H1 (cell line): ENCODE measurements around the gene THAP4. TPM values are rescaled to one million over a fixed set of nuclear protein-coding genes. Genes with fewer than 3 reads are reported as not detected.

Experiments
- CTCF ChIA-PET: fragments of 300-600 bp; sonication (Branson Sonifier 250); formaldehyde crosslinking; loops from one replicate; lab custom pipeline; 2021; ENCODE audit not compliant: partially characterized antibody; lab: Charles Lee
- POLR2A ChIA-PET: fragments of 300-600 bp; sonication (Branson Sonifier 250); formaldehyde crosslinking; loops from one replicate; lab custom pipeline; 2021; ENCODE audit warnings: inconsistent platforms; ENCODE audit not compliant: partially characterized antibody; lab: Charles Lee
- DNase-seq, 2 experiments: peaks; one replicate each; pipeline versions ENCODE4 v3.0.0 to v3.0.0-alpha.2; 2010 to 2022; ENCODE audit warnings: low spot score in 2 of 2, low read depth in 1 of 2, mixed read lengths in 1 of 2
- FAIRE-seq: peaks from 2 replicates; lab custom pipeline; 2011; peaks lifted over from hg19 to GRCh38; lab: Jason Lieb, UNC
- H2AFZ ChIP-seq: 2 replicates; pipeline ENCODE4 v1.8.1; 2012; ENCODE audit warnings: low read length, inconsistent platforms
- H2AK5ac ChIP-seq: 2 replicates; pipeline ENCODE4 v1.6.1; 2013; ENCODE audit warnings: low read depth, low read length
- H2BK120ac ChIP-seq: replicated peaks from 2 replicates; pipeline ENCODE3; 2013; ENCODE audit warnings: low read depth, low read length, inconsistent platforms
- H2BK12ac ChIP-seq: 2 replicates; pipeline ENCODE4 v1.6.1; 2013; ENCODE audit warnings: low read depth, low read length
- H2BK15ac ChIP-seq: 2 replicates; pipeline ENCODE4 v1.6.1; 2013; ENCODE audit warnings: low read length
- H2BK20ac ChIP-seq: 2 replicates; pipeline ENCODE4 v1.6.1; 2013; ENCODE audit warnings: low read length
- H2BK5ac ChIP-seq: 2 replicates; pipeline ENCODE4 v1.6.1; 2013; ENCODE audit warnings: low read depth, low read length
- H3K14ac ChIP-seq: 2 replicates; pipeline ENCODE4 v1.6.1; 2013; ENCODE audit warnings: inconsistent platforms; ENCODE audit not compliant: insufficient read length
- H3K18ac ChIP-seq: 2 replicates; pipeline ENCODE4 v1.6.1; 2013; ENCODE audit warnings: low read length; ENCODE audit errors: extremely low read depth
- H3K23ac ChIP-seq: 2 replicates; pipeline ENCODE4 v1.6.1; 2013; ENCODE audit warnings: inconsistent platforms; ENCODE audit not compliant: insufficient read length
- H3K23me2 ChIP-seq: 2 replicates; pipeline ENCODE4 v1.6.1; 2013; ENCODE audit warnings: low read depth, low read length
- H3K27ac ChIP-seq: 2 replicates; pipeline ENCODE4 v1.6.1; 2011; ENCODE audit warnings: low read depth, low read length, inconsistent platforms
- H3K27me3 ChIP-seq, 4 experiments: replicated peaks in 1 of 4; 1 replicate in 1 of 4; 2 replicates in 3 of 4; pipeline versions ENCODE4 v1.6.1 to v1.8.1; 2011 to 2013; ENCODE audit warnings: low read length in 3 of 4, mild to moderate bottlenecking in 3 of 4, inconsistent platforms in 2 of 4, mixed read lengths in 2 of 4, moderate library complexity in 1 of 4; ENCODE audit not compliant: control insufficient read depth in 3 of 4, insufficient read depth in 3 of 4; ENCODE audit errors: extremely low read depth in 1 of 4
- H3K36me3 ChIP-seq, 4 experiments: 2 replicates each; pipeline versions ENCODE4 v1.6.1 to v1.8.1; 2011 to 2013; ENCODE audit warnings: mild to moderate bottlenecking in 4 of 4, low read length in 3 of 4, moderate library complexity in 2 of 4, control low read depth in 1 of 4, inconsistent platforms in 1 of 4; ENCODE audit not compliant: insufficient read depth in 4 of 4, control insufficient read depth in 2 of 4
- H3K4ac ChIP-seq: replicated peaks from 2 replicates; pipeline ENCODE3; 2013; ENCODE audit warnings: low read length, low read depth, mixed read lengths, inconsistent platforms; ENCODE audit not compliant: insufficient read length
- H3K4me1 ChIP-seq, 4 experiments: replicated peaks in 1 of 4; 1 replicate in 1 of 4; 2 replicates in 3 of 4; pipeline versions ENCODE4 v1.6.1 to v1.8.1; 2011 to 2013; ENCODE audit warnings: low read length in 3 of 4, inconsistent platforms in 2 of 4, mixed read lengths in 1 of 4; ENCODE audit not compliant: insufficient read depth in 4 of 4, control insufficient read depth in 3 of 4
- H3K4me2 ChIP-seq, 2 experiments: 2 replicates each; pipeline versions ENCODE4 v1.6.1 to v1.8.1; 2011 to 2013; ENCODE audit warnings: low read depth in 2 of 2, low read length in 2 of 2, control low read depth in 1 of 2, inconsistent platforms in 1 of 2, mild to moderate bottlenecking in 1 of 2; ENCODE audit not compliant: insufficient read depth in 1 of 2
- H3K4me3 ChIP-seq, 4 experiments: fragments of 200-600, 300-600 bp in 1 of 4; sonication (generic), shearing (Covaris generic), sonication (Bioruptor Twin) in 1 of 4; 2 replicates each; pipeline versions ENCODE4 v1.5.1 to v1.8.1; 2011 to 2016; ENCODE audit warnings: low read length in 4 of 4, low read depth in 3 of 4, control low read depth in 2 of 4, inconsistent platforms in 2 of 4, mild to moderate bottlenecking in 2 of 4, mixed read lengths in 1 of 4, moderate library complexity in 1 of 4; ENCODE audit not compliant: insufficient read depth in 2 of 4; ENCODE audit errors: extremely low read depth in 1 of 4
- H3K56ac ChIP-seq: replicated peaks from 2 replicates; pipeline ENCODE3; 2013; ENCODE audit warnings: low read depth, mild to moderate bottlenecking, mixed read lengths, low read length, inconsistent platforms; ENCODE audit not compliant: insufficient read length
- H3K79me1 ChIP-seq: 2 replicates; pipeline ENCODE4 v1.6.1; 2013; ENCODE audit warnings: low read depth, low read length, control low read depth
- H3K79me2 ChIP-seq, 2 experiments: 2 replicates each; pipeline versions ENCODE4 v1.6.1 to v1.8.1; 2012 to 2013; ENCODE audit warnings: low read length in 2 of 2, mild to moderate bottlenecking in 2 of 2, inconsistent platforms in 1 of 2; ENCODE audit not compliant: insufficient read depth in 2 of 2, control insufficient read depth in 1 of 2
- H3K9ac ChIP-seq, 4 experiments: replicated peaks in 1 of 4; 1 replicate in 1 of 4; 2 replicates in 3 of 4; pipeline versions ENCODE4 v1.6.1 to v1.8.1; 2011 to 2013; ENCODE audit warnings: low read depth in 3 of 4, low read length in 3 of 4, control low read depth in 2 of 4, mild to moderate bottlenecking in 2 of 4, moderate library complexity in 2 of 4, inconsistent platforms in 1 of 4; ENCODE audit errors: extremely low read depth in 1 of 4
- H3K9me3 ChIP-seq, 2 experiments: 2 replicates each; pipeline versions ENCODE4 v1.6.1 to v1.8.1; 2012 to 2013; ENCODE audit warnings: mild to moderate bottlenecking in 2 of 2, moderate library complexity in 2 of 2, control low read depth in 1 of 2, inconsistent platforms in 1 of 2, low read depth in 1 of 2, low read length in 1 of 2, mixed read lengths in 1 of 2; ENCODE audit not compliant: insufficient read depth in 2 of 2
- H4K20me1 ChIP-seq, 2 experiments: replicated peaks in 1 of 2; 2 replicates each; pipeline versions ENCODE3 to v1.8.1; 2011 to 2013; ENCODE audit warnings: inconsistent platforms in 2 of 2, low read length in 2 of 2, mild to moderate bottlenecking in 1 of 2; ENCODE audit not compliant: insufficient read depth in 2 of 2, control insufficient read depth in 1 of 2
- H4K5ac ChIP-seq: 2 replicates; pipeline ENCODE4 v1.6.1; 2013; ENCODE audit warnings: low read length, low read depth, mixed read lengths, inconsistent platforms; ENCODE audit not compliant: insufficient read length
- H4K8ac ChIP-seq: 2 replicates; pipeline ENCODE4 v1.8.0; 2013; ENCODE audit warnings: mild to moderate bottlenecking, moderate library complexity, low read length, inconsistent platforms; ENCODE audit not compliant: insufficient read depth; ENCODE audit errors: extremely low read depth
- H4K91ac ChIP-seq: replicated peaks from 2 replicates; pipeline ENCODE3; 2013; ENCODE audit warnings: low read length, mixed read lengths, inconsistent platforms; ENCODE audit not compliant: insufficient read length
- CTCF ChIP-seq, 3 experiments: IDR thresholded peaks; 1 replicate in 2 of 3; 2 replicates in 1 of 3; pipeline versions ENCODE4 v1.5.1 to v1.6.1; 2011; ENCODE audit warnings: low read length in 3 of 3, mild to moderate bottlenecking in 3 of 3, inconsistent platforms in 2 of 3, low read depth in 1 of 3, moderate library complexity in 1 of 3; ENCODE audit not compliant: insufficient read depth in 1 of 3; ENCODE audit errors: control extremely low read depth in 1 of 3
- KDM4A ChIP-seq: IDR thresholded peaks from one replicate; pipeline ENCODE4 v1.7.1; 2012; ENCODE audit warnings: low read depth, mild to moderate bottlenecking, moderate library complexity, low read length, inconsistent platforms; ENCODE audit not compliant: severe bottlenecking
- WGBS, 2 experiments: shearing (Covaris generic) in 1 of 2; methylation state at CpG; one replicate each; pipeline versions ENCODE4 v1.1.6 to v1.1.7; 2013 to 2015; ENCODE audit warnings: low lambda C conversion rate in 2 of 2, mixed read lengths in 2 of 2, inconsistent platforms in 1 of 2, low coverage in 1 of 2, missing lambda C conversion rate in 1 of 2; ENCODE audit not compliant: insufficient replicate concordance in 2 of 2, insufficient coverage in 1 of 2, insufficient read length in 1 of 2; ENCODE audit errors: extremely low coverage in 1 of 2, missing lambda C conversion rate in 1 of 2; 5-methylcytosine and 5-hydroxymethylcytosine counted together
- polyA plus RNA-seq, 7 experiments: library from polyadenylated mRNA; depleted of rRNA in 3 of 7; stranded (reverse) in 5 of 7; unstranded in 2 of 7; fragments of >200 nt in 5 of 7; fragments of 200-250 nt in 2 of 7; gene quantifications; 1 replicate in 5 of 7; 2 replicates in 1 of 7; 4 replicates in 1 of 7; pipeline versions ENCODE4 v1.2.1 to v1.2.3, GENCODE V29; 2011 to 2013; ENCODE audit warnings: missing spikeins in 2 of 7, mixed read lengths in 2 of 7
- total RNA-seq: library from RNA; stranded (reverse); fragmentation: NEBNext Ultra II Directional; extraction: Animal tissue kit (Norgen Biotek cat#: 25700); gene quantifications from 2 replicates; pipeline ENCODE4 v1.2.1, GENCODE V29; 2021

Gene THAP4
- total and polyA plus RNA-seq, 2 of the 8 experiments (the other 6 are each of a cell fraction or from before 2014, with no cell fraction given), result 78.9 to 83.6 TPM

GRCh38 chr2:241563031-241563507 is 73.9 kb downstream of the THAP4 start:
- Histone ChIP-seq H2BK120ac (no peak overlapping the region), H3K9me3 (no peaks in the 10 kb centered on the region), H4K20me1 (peaks cover 6 to 20% of the 10 kb centered on the region in 2 experiments), H4K5ac (no peak overlapping the region), H3K36me3 (no peaks in the 10 kb centered on the region), H2AFZ (no peak overlapping the region), H3K18ac (no peak overlapping the region), H2BK20ac (no peak overlapping the region), H3K4ac (no peak overlapping the region), H3K27me3 (no peaks in the 10 kb centered on the region), H3K23me2 (peaks cover 8% of the 10 kb centered on the region; the same call in 1 of the 2 replicates), H3K4me3 (no peak overlapping the region)
- no peak for FAIRE-seq
- CTCF ChIA-PET, result interaction anchor here (1.0 to 3.0 kb wide), 5 partner anchors 7 to 34 kb away, joined by 3 to 9 read pairs (median 4); no protein-coding TSS in a partner anchor
- TF ChIP-seq KDM4A (no peak), CTCF (IDR thresholded peaks at IDR 0.05; ENCODE audit: control extremely low read depth in 1 of 3, insufficient read depth in 1 of 3, low read depth in 1 of 3, low read length in 3 of 3) (peak in 1 of 3 experiments; percentile 13; a peak in 1 of 4 replicates)
- TF ChIP-seq, all 59 proteins: peak for 1
- H3K9ac ChIP-seq, result no peak overlapping the region
- no peak overlapping the region for H3K23ac ChIP-seq
- H2BK5ac ChIP-seq, result no peak overlapping the region
- no peak overlapping the region for H2BK12ac ChIP-seq
- H3K27ac ChIP-seq, result no peak overlapping the region
- 88% methylated on average over 12 of the region's 13 CpGs; no CpG with 5 or more reads in 1 of the 2 experiments for WGBS, 2 experiments
- H2BK15ac ChIP-seq, result no peak overlapping the region
- no peak overlapping the region for H2AK5ac ChIP-seq
- peaks cover 5% of the 10 kb centered on the region for H3K79me1 ChIP-seq
- DNase-seq, result no peak
- peaks cover 0 to 10% (median 3%) of the 10 kb centered on the region in 4 experiments; a peak in 4 of 7 replicates for H3K4me1 ChIP-seq
- H4K91ac ChIP-seq, result no peak overlapping the region
- POLR2A ChIA-PET, result no interaction called here
- H3K14ac ChIP-seq, result no peak overlapping the region
- no peak overlapping the region for H3K4me2 ChIP-seq
- H3K79me2 ChIP-seq, result peaks cover 0 to 5% of the 10 kb centered on the region in 2 experiments; a peak in 1 of 4 replicates
- no peak overlapping the region for H3K56ac ChIP-seq
- H4K8ac ChIP-seq, result no peak overlapping the region
